Stimulated activated CD8-positive, alpha-beta memory T cell treated with anti-CD3 and anti-CD28 coated beads, Interleukin-2, amount 100 ng/mL, for 1 hour (primary cell): Measurements from ENCODE around the gene MASP2.
"Not testable (repeated sequence)": the region's sequence is repeated elsewhere in the genome, so short reads cannot be mapped to it uniquely, and the experiment has no call there.

Experiments
- DNase-seq, 2 donors: peaks; one replicate each; pipeline ENCODE4 v3.0.0-alpha.2; 2020; ENCODE audit warnings: low read depth in 2 of 2

MASP2 gene

DNA sequence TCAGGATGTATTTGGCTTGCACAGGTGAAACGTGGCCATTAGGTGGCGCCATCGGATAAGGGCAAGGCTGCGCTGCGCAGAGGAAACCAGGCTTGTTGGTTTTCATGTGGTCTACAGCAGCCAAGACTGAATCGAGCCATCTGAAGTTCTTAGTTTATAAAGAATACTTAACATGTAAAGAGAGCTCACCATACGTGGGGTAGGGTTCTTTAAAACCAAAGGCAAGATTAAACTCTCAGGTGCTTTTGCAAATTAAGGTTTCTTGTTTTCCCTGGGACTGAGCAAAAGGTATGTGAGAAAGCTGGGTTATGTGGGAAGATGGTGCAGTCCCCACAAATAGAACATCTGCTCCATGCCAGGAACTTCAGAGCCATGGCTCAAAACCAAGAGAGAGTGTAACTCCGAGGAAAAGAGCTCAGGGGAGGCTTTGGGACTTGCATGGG lies 9.3 kb downstream of the MASP2 start:
- DNase-seq = peak; percentile 81 to 84

DNA sequence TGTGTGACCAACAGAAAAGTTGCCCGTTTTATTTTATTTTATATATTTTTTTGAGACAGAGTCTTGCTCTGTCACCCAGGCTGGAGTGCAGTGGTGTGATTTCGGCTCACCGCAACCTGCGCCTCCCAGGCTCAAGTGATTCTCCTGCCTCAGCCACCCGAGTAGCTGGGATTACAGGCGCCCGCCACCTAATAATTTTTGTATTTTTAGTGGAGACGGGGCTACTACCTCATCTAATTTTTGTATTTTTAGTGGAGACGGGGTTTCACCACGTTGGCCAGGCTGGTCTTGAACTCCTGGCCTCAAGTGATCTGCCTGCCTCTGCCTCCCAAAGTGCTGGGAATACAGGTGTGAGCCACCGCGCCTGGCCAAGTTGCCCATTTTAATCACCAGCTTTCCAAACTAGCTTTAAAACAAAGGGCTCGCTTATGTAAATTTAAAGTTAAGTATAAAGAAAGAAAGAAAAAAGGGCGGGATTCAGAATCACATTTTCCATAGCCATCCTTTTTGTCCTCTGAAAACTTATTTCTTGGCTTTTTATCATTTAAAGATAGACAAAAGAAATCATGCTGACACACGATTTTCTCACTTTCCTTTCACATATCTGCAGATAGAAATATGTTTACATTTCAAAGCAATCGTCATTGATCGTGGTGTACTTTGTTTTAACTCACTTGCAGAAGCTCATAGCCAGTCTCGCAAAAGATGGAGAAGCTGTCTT lies 9.9 kb downstream of the MASP2 start:
- not testable (repeated sequence) for DNase-seq

DNA sequence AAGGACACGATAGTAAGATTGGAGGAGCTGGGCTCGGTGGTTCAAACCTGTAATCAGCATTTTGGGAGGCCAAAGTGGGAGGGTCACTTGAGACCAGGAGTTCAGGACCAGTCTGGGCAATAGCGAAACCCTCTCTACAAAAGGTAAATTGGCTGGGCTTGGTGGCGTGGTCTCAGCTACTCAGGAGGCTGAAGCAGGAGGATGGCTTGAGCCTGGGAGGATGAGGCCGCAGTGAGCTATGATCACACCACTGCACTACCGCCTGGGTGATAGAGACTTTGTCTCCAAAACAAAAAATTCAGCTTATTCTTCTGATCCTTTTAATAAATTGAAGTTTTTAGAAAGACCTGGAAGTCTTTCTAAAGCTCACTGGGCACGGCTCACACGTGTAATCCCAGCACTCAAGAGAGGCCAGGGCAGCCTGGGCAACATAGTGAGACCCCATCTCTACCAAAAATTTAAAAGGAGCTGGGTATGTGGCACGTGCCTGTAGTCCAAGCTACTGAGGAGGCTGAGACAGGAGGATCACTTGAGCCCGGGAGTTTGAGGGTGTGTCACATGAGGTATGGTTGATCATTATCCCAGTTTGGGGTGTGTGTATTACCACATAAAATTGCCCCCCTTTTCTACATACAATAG lies 15.3 kb downstream of the MASP2 start:
- no peak for DNase-seq

DNA sequence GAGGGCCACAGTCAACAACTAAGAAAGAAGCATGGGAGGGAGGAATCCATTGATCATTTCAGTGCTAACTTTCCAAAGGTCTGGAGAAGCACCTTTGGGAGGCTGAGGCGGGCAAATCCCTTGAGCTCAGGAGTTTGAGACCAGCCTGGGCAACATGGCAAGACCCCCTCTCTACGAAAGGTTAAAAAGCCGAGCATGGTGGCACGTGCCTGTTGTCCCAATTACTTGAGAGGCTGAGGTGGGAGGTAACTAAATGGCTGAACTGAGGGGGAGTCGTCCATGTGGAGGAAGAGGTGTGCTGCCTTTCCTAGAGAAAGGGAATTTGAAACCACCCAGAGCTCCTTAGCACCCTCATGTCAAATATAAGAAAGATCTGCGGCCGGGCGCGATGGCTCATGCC lies 16.2 kb downstream of the MASP2 start:
- DNase-seq = no peak

DNA sequence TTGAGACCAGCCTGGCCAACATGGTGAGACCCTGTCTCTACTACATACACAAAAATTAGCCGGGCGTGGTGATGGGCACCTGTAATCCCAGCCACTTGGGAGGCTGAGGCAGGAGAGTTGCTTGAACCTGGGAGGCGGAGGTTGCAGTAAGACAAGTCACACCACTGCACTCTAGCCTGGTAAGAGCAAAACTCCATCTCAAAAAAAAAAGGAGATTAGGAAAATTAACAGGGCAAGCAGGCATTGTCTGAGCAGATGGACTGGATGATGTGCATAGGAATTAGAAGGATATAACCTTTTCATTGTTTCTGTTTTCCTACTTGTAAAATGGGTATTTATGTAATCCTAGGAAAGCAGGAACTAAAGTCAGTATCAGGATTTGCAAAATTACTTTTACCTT lies 19.0 kb downstream of the MASP2 start:
- DNase-seq = no peak

DNA sequence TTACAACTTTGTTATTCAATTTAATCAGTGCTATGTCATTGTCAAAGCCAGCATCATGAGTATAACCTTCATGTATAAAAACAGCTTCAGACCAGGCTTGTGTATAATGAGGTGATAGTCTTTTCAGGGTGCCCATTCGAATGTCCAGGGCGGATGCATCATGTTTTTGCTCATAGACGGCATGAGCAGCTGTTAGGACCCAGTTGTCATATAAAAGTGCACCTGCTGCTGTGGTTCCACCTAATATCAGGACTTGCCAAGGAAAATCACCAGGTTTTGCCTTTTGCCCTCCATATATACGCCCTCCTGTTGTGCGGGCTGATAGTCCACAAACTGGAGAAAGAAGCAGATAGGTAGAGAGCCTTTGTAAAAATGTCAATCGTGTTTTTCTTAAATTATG lies 19.7 kb downstream of the MASP2 start:
- no peak for DNase-seq

DNA sequence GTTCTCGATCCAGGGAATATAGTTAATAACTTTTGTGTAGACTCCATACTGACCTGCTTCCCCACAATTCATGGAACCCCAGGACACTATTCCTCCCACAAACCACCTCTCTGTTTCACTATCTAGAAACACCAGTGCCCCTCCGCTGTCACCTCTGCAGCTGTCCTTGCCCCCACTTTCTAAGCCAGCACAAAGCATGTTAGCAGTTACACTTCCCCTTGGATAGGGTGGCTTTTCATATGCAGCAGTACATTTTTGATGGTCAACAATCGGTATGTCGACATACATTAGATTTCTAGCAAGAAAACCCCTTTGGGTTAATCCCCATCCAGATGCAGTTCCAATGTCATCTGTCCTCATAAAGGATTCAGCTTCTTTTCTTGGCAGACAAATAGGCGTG lies 20.1 kb downstream of the MASP2 start:
- DNase-seq = no peak

DNA sequence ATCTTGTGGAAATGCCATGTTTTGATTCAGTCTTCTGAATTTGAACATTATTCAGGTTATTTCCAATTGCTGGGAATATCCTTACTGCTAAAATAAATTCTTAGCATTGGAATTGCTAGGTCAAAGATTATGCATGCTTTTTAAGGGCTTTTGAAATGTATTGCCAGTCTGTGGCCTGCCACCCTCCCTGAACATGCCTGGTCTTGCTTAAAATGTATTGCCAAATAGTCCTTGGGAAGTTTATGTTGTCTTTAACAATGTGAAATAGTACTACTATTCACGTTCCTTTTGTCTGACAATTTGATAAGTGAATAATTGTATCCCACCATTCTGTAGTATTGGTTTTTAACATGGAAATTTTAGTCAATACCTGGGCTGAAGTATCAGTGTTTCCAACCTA lies 21.0 kb downstream of the MASP2 start:
- DNase-seq = no peak

DNA sequence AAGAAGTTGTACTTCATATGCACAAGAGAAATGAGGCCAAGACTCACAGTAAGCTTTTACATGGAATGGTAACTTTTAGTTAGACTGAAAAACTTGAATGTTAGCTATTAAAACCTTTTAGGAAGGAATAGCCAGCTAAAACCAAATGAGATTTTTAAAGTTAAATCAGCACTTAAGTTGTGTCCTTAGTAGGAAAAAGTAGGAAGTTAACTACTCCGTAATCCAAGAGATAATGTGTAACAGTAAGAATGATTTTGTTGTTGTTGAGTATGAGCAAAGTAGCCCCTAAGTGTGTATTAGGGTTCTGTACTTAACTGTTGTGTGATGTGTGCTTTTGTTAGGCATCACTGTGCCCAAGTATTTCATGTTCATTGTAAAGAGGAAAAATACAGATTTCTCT lies 21.4 kb downstream of the MASP2 start:
- DNase-seq = no peak

DNA sequence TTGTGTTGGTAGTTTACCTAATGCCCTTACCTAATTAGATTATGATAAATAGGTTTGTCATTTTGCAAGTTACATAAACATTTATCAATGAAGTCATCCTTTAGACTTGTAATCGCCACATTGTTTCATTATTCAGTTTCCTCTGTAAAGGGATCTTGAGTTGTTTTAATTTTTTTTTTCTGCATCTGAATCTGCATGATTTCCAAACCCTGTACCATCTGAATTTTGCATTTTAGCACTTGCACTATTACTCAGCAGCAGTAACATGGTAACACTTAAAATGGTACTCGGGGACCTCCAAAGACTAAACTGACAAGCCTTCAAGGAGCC lies 22.2 kb downstream of the MASP2 start:
- no peak for DNase-seq

DNA sequence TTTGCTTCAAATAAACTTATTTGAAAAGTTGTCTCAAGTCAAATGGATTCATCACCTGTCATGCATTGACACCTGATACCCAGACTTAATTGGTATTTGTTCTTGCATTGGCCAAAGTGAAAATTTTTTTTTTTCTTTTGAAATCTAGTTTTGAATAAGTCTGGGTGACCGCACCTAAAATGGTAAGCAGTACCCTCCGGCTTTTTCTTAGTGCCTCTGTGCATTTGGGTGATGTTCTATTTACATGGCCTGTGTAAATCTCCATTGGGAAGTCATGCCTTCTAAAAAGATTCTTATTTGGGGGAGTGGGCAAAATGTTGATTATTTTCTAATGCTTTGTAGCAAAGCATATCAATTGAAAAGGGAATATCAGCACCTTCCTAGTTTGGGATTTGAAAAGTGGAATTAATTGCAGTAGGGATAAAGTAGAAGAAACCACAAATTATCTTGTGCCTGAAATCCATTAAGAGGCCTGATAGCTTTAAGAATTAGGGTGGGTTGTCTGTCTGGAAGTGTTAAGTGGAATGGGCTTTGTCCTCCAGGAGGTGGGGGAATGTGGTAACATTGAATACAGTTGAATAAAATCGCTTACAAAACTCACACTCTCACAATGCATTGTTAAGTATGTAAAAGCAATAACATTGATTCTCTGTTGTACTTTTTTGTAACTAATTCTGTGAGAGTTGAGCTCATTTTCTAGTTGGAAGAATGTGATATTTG lies 22.7 kb downstream of the MASP2 start:
- DNase-seq = no peak

DNA sequence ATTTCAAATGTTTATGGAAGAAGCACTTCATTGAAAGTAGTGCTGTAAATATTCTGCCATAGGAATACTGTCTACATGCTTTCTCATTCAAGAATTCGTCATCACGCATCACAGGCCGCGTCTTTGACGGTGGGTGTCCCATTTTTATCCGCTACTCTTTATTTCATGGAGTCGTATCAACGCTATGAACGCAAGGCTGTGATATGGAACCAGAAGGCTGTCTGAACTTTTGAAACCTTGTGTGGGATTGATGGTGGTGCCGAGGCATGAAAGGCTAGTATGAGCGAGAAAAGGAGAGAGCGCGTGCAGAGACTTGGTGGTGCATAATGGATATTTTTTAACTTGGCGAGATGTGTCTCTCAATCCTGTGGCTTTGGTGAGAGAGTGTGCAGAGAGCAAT lies 23.8 kb downstream of the MASP2 start:
- no peak for DNase-seq

DNA sequence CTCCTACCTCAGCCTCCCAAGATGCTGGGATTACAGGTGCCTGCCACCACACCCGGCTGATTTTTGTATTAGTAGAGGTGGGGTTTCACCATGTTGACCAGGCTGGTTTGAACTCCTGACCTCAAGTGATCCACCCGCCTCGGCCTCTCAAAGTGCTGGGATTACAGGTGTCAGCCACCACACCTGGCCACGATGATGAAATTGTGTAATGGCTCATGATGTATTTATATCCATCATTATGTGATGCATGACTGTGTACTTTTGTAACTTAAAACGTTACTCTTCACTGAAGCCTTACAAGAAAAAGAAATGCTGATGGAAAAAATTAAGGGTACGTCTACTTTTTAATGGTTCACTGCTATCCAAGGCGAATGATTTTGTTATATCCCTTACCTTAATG lies 27.1 kb downstream of the MASP2 start:
- DNase-seq = no peak

DNA sequence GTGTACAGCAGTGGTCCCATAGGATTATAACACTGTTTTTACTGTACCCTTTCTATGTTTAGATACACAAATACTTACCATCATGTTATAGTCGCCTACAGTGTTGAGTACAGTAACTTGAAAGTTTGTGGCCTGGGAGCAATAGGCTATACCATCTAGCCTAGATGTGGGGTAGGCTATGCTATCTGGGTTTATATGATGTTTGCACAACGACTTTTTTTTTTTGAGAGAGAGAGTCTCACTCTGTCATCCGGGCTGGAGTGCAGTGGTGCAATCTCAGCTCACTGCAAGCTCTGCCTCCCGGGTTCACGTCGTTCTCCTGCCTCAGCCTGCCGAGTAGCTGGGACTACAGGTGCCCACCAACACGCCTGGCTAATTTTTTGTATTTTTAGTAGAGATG lies 27.7 kb downstream of the MASP2 start:
- not testable (repeated sequence) for DNase-seq

DNA sequence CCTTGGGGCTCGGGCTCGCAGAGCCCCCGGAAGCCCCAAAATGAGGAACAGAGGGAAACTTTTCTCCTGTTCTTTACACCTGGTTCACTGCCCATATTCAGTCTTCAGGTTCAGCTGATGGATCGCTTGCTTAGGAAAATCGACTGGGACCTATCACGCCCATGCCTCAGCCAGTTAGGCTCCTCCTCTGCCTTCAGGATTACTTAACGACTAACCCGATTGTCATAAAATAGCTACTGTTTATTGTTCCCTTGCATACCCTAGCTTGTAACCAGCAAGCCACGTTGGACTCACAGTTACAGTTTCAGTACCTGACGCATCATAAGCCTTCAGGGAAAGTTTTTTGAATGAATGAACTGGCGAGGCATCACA lies 33.9 kb downstream of the MASP2 start:
- no peak for DNase-seq

DNA sequence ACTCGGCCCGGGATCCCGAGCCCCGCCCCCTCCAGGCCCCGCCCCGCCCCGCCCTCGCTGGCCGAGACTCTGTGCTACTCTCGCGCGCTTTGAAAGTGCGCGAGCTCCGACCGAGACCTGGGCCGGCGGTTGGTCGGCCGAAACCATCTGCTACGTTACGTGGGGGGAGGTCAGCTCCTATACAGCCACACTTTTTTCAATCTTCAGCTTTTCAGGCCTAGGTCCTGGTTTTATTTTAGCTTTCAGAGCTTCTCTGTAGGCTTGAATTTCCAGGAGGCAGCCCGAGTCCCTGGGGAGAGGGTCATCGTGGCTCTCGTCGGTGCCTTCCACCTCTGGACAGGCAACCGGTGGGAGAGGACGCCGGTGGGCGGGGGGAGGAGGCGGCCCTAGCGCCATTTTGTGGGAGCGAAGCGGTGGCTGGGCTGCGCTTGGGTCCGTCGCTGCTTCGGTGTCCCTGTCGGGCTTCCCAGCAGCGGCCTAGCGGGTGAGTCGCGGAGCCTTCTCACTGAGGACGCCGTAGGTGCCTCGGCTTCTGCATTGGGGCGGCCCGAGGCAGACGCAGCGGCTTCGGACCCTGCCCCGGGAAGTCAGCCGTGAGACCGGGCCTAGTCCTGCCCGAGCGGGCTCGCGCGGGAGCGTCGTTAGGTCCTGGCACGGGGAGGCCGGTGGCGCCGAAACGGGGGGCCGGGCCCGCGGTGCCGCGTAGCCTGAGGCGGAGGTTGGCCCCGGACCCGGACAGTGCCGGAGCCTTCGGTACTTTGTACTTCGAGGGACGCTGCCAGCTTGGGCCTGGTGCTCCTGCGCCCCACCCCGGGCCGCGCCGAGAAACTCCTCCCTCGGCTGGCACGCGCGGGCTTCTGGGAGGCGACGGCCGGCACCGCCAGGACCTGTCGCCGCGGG lies 34.5 kb downstream of the MASP2 start, which contains the start of gene TARDBP:
Gene TARDBP (plus strand): TSS at position 395 of the 900 bp plus-strand sequence. CDS start 1,074 bp downstream, outside the sequence.
- peak; percentile 70 to 76 for DNase-seq

DNA sequence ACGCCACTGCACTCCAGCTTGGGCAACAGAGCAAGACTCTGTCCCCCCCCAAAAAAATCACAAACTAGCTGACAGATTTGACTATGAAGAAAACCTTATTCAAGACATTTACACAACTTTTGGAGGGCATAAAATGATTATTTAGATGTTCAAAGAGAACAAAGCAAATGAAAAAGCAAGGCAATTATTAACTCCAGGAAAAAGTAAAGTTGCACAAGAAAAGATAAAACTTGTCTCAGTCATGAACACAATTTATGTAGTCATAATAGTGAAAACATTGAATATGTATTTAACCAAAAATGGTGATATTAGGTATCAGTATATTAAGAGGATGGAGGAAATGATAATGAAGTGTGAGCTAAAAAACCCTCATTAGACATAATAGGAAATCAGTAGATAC lies 46.5 kb downstream of the MASP2 start:
- no peak for DNase-seq

DNA sequence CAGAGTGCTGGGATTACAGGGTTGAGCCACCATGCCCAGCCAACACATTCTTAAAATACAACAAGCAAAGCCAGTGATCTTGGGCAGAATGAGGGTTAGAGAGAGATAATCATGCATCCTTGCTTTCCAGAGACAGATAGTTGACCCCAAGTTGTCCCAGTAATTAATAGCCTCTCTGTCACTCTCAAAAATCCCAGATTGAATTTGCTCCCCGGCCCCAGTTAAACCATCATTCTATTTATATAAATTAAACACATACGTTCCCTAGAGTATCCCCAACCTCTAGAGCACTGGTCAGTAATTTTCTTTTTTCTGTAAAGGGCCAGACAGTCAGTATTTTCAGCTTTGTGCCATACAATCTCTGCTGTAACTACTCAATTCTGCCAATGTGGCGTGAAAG lies 50.9 kb downstream of the MASP2 start:
- no peak for DNase-seq

DNA sequence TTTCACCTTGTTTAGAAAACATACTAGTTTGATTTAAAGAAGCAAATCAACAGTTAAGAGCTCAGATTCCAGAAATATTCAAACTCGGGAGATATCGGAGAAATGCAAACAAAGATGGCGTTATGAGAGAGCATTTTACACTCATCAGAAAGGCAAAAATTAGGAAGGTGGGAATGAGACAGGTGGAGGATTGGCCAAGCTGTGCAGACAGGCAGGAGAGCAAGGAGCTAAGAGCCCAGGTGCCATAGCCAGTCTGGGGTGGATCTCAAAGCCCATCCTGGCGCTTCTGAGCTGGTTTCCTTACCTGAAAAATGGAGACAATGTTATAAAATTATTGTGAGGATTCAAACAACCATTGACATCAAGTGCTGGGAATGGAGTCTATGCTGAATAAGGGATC lies 54.2 kb downstream of the MASP2 start:
- DNase-seq = no peak

DNA sequence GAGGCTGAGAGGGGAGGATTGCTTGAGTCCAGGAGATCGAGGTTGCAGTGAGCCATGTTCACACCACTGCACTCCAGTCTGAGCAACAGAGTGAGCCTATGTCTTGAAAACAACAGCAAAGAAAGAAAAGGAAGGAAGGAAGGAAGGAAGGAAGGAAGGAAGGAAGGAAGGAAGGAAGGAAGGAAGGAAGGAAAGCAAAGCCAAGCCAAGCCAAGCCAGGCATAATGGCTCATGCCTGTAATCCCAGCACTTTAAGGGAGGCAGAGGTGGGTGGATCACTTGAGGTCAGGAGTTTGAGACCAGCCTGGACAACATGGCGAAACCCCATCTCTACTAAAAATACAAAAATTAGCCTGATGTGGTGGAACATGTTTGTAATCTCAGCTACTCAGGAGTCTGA lies 55.0 kb downstream of the MASP2 start:
- DNase-seq = not testable (repeated sequence)

DNA sequence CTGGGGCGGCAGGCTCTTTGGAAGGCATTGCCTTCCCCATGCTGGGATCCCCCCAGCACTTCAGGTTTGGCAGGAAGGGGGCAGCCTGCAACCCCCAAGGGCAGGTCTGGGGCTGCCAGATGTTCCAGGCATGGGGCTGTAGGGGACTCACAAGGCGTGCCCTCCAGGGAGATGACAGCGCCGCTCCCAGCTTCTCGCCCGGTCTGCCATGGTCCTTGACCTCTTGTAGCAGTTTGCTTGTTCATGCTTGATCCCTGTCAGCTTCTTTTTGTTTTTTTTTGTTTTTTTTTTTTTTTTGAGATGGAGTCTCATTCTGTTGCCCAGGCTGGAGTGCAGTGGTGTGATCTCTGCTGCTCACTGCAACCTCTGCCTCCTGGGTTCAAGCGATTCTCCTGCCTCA lies 56.2 kb downstream of the MASP2 start:
- no peak for DNase-seq

DNA sequence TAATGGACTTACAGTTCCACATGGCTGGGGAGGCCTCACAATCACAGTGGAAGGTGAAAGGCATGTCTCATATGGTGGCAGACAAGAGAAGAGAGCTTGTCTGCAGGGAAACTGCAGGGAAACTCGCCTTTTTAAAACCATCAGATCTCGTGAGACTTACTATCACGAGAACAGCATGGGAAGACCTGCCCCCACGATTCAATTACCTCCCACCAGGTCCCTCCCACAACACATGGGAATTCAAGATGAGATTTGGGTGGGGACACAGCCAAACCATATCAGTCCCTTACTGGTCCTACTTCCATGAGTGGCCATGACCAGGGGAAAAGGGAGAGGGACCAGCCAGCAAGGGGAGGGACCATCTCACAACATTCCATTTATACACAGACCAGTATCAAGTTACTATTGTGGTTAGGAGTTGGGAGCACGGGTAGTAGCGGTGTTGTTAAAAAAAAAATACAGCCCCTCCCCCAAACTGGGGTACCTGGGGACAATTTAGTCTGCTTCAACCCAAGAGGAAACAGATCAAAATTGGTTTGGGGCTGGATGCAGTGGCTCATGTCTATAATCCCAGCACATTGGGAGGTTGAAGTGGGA lies 57.0 kb downstream of the MASP2 start:
- DNase-seq = not testable (repeated sequence)
